ENCODE measurements around the gene RTBDN.

GRCh38 chr19:12833418-12833737 lies 1.0 kb downstream of the RTBDN start:
- TF ChIP-seq CTCF (IDR thresholded peaks at IDR 0.05) (no peak), ZFX (IDR thresholded peaks at IDR 0.05; ENCODE audit: borderline replicate concordance) (no peak)
